ENCODE results near the gene MRPL41.

GRCh38 chr9:137509198-137509597 is 42.5 kb upstream of the MRPL41 start:
- TF ChIP-seq CTCF (IDR thresholded peaks at IDR 0.05; ENCODE audit: borderline replicate concordance, extremely low read depth, low read length, poor library complexity, severe bottlenecking) (no peak), EZH2 (IDR thresholded peaks at IDR 0.05; ENCODE audit: borderline replicate concordance, low read depth, low read length, severe bottlenecking) (no peak)
